GM19193 (cell line): ENCODE results near the gene PTBP1.

Experiments used
- POLR2A ChIP-seq: IDR thresholded peaks from 4 replicates; pipeline ENCODE4 v1.6.1; 2011; ENCODE audit not compliant: insufficient read depth, insufficient read length; ENCODE audit errors: extremely low read depth

The PTBP1 gene

DNA sequence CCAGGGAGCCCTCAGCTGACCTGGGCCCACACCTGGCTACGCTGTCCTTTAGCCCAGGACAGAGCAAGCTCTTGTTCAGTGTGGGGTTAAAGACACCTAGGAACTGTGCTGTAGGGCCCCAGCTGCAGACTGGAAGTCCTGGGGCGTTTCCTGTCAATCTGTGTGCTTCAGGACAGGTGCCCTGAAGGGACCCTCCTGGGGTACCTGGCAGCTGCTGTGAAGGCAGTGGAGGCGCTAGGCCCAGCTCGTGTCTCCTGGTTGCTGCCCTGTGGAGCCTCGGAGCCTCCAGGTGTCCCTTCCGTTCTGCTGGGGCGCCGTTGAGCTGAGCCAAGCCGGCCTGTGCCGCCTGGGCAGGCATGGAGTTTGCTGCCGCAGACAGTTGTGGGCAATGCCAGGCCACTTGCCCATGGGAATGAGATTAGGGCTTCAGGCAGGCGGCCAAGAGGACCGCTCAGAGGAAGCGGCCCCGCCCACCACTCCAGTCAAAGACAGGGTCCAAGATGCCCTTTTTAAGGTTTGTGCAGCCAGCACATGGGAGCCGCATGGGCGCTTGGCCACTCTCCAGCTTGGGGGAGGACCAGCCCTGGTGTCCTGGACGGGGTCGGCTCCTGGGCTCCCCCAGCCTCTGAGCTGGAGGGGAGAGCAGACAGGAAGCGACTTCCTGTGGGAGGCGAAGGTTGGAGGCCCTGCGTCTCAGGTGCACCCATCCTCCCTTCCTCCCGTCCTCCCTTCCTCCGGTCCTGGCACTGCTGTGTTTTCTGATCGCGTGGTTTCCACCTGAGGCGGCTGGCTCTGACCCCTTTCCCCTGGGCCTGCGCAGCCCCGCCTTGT, 4.0 kb downstream of the PTBP1 start:
- TF ChIP-seq POLR2A, result no peak

DNA sequence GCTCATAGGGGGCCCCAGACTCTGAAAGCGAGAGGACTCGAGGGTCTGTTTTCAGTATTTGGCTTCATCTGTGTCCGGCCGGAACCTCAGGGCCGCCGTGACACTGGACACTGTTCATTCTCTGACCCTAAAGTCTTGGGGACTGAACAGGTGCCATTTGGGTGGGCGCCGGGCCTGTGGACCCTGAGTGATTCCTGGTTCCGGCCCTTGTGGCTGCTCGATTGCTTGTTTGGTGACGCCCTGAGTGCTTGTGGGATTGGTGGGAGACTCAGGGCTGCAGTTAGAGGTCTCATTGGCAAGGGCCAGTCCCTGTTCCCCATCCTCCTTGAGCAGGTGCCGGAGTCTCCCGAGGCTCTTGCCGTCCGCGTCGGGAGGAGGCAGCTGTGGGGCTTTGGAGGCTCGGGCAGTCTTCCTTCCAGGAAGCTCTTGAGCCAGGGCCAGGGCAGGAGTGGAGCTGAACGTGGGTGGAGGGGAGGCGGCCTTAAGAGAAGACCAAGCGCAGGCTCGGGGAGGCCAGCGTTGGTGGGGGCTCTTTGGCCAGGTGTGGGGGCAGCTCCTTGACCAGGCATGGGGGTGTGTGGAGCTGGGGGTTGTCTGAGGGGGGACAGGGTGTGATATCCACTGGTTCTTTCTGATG, 4.7 kb downstream of the PTBP1 start:
- TF ChIP-seq POLR2A, result no peak

DNA sequence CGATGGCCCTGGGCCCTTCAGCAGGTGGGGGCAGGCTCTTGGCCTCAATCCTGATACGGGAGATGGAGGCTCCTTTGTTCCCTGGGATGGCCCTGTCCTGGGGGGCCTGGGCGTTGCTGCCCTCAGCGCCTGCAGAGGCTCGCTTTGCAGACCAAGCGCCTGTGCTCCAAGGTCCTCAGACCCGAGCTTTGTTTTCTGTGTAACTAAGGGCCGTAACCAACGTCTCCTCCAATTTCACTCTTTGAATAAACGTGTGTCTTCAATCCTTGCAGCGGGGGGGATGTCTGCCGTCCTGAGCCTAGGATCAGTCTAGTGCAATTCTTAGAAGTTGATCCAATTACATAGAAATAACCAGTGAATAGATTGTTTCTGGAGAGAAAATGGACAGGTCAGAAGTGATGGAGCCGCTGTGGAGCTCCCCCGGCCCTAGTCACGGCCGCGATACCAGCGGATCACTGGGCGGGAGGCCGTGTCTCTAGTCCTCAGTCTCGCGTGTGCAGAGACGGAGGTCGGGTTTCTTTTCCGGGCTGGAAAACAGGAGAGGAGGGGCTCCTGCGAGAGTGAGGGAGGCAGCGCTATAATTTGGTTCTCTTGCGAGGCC, 5.3 kb downstream of the PTBP1 start:
- no peak for TF ChIP-seq POLR2A

DNA sequence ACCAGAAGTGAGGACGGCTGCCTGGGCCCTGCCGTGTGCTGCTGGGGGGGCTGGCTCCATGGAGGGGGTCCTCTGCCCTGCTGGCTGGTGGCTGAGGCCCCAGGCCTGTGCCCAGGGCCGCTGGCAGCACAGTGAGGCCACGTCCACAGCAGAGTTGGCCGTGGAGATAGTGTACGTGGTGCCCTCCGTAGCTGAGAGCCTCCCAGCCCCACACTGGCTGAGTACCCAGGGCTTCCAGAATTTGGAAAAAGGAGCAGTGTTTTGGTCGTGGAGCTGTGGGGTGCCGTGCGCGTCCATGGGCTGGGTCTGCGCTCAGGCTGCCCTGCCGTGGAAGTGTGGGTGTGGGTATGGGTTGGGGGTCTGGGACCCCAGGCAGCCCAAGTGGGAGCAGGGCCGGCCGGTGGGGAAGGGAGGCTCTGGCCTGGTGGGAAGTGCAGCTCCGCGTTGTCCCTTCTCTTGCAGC, 5.9 kb downstream of the PTBP1 start:
- peak; percentile 1 for TF ChIP-seq POLR2A

DNA sequence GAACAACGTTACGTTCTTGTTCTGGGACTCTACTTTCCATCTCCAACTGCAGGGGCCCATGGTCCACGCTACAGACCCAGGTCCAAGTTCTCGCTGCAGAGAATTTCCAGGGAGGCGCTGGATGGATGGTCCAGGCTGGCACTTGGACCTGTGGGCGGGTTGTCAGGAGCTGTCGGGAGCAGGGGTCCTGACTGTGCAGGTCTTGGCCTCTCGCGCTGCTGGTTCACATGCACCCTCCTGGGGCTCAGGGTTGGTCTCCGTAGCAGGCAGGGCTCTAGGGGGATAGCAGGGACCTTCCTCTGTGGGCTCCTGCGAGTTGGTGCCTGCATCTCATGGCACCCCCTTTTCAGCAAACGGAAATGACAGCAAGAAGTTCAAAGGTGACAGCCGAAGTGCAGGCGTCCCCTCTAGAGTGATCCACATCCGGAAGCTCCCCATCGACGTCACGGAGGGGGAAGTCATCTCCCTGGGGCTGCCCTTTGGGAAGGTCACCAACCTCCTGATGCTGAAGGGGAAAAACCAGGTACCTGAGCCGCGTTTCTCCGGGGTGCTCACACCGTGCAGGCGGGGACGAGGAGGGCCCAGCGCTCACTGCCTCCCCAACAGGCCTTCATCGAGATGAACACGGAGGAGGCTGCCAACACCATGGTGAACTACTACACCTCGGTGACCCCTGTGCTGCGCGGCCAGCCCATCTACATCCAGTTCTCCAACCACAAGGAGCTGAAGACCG, 6.6 kb downstream of the PTBP1 start:
- TF ChIP-seq POLR2A, result no peak

DNA sequence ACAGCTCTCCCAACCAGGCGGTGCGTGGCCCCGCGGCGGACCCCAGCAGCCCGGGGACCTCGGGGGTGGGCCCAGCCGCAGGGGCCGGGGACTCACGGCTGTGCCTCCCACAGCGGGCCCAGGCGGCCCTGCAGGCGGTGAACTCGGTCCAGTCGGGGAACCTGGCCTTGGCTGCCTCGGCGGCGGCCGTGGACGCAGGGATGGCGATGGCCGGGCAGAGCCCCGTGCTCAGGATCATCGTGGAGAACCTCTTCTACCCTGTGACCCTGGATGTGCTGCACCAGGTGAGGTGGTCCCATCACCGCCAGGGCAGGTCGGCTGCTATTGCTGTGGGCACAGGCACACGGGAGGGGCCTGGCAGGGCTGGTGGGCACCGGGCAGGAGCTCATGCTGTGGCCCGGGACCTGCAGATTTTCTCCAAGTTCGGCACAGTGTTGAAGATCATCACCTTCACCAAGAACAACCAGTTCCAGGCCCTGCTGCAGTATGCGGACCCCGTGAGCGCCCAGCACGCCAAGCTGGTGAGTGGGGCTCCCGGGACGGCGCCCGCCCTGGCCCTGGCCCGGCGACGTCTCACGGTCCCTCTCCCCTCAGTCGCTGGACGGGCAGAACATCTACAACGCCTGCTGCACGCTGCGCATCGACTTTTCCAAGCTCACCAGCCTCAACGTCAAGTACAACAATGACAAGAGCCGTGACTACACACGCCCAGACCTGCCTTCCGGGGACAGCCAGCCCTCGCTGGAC, 7.3 kb downstream of the PTBP1 start:
- TF ChIP-seq POLR2A, result no peak

DNA sequence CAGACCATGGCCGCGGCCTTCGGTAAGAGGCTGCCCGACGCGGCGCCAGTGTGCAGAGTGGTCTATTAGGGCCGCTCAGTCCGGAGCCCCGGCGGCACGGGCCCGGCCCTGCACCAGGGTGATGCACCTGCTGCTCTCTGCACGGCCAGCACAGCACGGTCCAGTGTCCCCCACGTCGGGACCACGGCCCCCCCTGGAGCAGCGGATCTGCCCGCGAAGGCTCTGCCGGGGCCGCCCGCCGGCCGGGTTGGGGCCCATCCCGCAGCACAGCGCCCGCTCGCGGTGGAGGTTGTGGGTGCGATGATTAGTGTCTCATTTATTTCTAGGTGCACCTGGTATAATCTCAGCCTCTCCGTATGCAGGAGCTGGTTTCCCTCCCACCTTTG, 7.9 kb downstream of the PTBP1 start:
- no peak for TF ChIP-seq POLR2A

DNA sequence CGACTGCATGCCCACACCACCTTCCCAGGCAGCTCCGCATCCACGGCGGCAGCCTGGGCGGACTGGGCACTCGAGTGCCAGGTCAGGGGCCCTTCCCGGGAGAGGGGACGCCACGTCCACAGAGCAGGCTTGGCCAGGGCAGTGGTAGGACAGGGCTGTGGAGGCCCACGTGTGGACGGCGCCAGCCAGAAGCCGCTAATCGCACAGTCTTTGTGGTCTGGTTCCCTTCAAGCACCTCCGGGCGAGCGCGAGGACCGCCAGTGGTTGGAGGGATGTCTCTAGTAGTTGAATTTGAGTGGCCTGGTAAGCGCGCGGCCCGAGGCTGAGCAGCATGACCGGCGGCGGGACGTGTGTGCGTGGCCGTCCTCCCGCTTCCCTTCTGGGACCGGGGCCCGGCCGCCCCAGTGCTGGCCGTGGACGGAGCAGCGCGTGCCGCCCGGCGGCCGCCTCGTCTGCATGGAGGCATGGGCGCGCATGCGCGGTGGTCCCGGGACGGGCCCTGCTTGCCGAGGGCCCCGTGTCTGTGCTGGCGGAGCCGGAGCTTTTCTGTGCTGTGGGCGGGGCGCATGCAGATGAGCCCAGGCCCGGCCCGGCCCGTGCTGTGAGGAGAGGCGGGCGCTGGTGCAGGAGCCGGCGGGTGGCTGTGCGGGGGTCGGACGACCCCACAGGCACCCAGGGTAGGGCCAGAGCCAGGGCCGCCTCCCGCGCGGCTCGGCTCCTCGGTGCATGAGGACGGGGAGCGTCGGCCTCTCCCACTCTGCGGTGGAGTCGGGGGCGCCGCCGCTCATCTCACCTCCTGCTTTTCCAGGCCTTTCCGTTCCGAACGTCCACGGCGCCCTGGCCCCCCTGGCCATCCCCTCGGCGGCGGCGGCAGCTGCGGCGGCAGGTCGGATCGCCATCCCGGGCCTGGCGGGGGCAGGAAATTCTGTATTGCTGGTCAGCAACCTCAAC, 8.6 kb downstream of the PTBP1 start:
- TF ChIP-seq POLR2A, result no peak

DNA sequence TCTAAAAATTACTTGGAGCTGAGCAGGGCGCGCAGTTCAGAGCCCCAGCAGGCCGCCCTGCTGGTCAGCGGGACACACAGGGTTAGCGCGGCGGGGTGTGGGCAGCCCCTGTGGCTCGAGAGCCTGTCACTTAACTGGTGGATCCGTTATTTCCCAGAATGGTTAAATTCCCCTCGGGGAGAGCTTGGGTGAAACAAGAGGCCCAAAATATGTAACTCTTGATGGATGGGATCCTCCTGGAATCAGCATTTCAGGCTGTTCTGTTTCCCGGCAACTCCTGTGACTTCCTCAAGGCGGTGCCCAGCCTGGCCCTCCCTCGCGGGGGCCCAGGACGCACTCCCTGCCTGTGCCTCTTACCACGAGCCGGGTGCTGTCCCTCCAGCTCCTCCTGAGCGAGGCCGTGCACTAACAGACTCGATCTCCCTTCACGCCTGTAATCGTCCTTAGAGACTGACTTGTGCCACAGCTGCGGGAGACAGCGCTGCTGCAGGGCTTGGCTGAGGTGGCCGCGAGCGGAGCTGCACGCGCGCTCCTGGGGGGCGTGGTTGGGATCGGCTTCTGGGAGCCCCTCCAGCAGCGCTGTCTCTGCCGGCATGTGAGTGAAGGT, 9.7 kb downstream of the PTBP1 start:
- TF ChIP-seq POLR2A, result no peak

DNA sequence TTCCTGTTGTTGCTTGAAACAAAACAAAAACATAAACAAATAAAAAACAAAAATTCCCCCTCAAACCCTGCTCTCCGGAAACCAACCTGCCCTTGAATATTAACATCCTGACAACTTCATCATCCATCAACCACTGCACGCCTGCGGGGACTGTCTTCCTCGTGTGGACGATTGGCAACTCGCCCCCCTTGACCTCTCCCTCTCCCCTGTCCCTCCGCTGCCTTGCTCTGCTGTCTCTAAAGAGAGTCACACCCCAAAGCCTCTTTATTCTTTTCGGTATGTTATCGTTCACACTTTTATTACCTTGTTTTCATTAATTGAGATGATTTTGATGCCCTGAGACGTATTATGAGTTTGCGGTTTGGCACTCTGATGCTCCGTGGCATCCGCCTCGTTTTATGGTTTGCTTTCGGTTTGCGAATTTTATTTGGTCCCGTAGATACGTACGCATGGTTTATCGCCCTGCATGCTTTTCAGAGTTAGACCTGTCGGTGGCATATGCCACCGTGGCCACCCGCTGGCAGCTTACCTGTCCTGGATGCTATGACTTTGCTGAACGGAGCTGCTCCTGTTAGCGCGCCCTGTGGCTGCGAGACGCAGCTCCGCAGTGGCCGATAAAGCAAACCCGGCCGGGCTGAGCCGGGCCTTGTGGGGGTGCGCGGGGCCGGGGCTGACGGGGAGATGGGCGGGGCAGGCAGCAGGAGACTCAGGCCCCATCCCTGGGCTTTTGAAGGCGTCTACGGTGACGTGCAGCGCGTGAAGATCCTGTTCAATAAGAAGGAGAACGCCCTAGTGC, 10.6 kb downstream of the PTBP1 start:
- TF ChIP-seq POLR2A, result no peak

DNA sequence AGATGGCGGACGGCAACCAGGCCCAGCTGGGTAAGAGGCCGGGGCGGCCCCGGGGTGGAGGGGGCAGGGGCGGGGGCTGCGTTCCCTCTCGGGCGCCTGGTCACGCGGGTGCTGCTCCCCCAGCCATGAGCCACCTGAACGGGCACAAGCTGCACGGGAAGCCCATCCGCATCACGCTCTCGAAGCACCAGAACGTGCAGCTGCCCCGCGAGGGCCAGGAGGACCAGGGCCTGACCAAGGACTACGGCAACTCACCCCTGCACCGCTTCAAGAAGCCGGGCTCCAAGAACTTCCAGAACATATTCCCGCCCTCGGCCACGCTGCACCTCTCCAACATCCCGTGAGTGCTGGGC, 11.1 kb downstream of the PTBP1 start:
- TF ChIP-seq POLR2A, result peak; percentile 21

DNA sequence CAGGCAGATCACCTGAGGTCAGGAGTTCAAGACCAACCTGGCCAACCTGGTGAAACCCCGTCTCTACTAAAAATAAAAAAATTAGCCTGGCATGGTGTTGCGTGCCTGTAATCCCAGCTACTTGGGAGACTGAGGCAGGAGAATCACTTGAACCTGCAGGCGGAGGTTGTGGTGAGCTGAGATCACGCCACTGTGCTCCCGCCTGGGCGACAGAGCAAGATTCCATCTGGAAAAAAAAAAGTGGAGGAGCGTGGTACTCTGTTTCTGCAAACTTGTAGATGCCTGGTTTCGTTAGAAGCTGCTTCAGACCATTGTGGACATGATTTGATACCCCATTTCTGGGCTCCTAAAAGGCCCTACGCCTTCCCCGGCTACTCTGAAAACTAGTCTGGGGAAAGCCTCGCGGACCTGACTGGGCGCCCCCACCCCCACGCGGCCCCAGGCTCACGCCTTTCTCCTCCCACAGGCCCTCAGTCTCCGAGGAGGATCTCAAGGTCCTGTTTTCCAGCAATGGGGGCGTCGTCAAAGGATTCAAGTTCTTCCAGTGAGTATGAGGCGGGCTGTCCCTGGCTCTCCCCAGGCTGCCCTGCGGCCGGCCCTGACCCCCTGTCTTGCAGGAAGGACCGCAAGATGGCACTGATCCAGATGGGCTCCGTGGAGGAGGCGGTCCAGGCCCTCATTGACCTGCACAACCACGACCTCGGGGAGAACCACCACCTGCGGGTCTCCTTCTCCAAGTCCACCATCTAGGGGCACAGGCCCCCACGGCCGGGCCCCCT, 13.0 kb downstream of the PTBP1 start:
- no peak for TF ChIP-seq POLR2A
